Activated CD8-positive, alpha-beta T cell treated with anti-CD3 and anti-CD28 coated beads for 36 hours (primary cell): Measurements from ENCODE around the gene C1QTNF4. TPM values are rescaled to one million over a fixed set of nuclear protein-coding genes. Genes with fewer than 3 reads are reported as not detected.

Experiments used
- ATAC-seq: fragments of 200-7000 bp; cut with Tn5 transposase; one replicate; pipeline ENCODE4 v1.10.0; 2021; ENCODE audit warnings: mild to moderate bottlenecking, moderate library complexity
- CTCF ChIA-PET: fragments of 350-600 bp; sonication (Branson Sonifier 250); formaldehyde crosslinking; loops from one replicate; lab custom pipeline; 2021; ENCODE audit warnings: antibody characterized with exemption; lab: Charles Lee
- POLR2A ChIA-PET: fragments of 350-600 bp; sonication (Branson Sonifier 250); formaldehyde crosslinking; loops from one replicate; lab custom pipeline; 2021; ENCODE audit warnings: antibody characterized with exemption; lab: Charles Lee
- DNase-seq: peaks from one replicate; pipeline ENCODE4 v3.0.0-alpha.2; 2020
- H3K27ac Mint-ChIP-seq: one replicate; pipeline ENCODE4 v1.8.0; 2021; ENCODE audit warnings: mild to moderate bottlenecking, mixed read lengths
- H3K27me3 Mint-ChIP-seq: one replicate; pipeline ENCODE4 v1.8.0; 2021; ENCODE audit warnings: mixed read lengths
- H3K36me3 Mint-ChIP-seq: one replicate; pipeline ENCODE4 v1.8.0; 2021; ENCODE audit warnings: low read depth, mixed read lengths
- H3K4me1 Mint-ChIP-seq: one replicate; pipeline ENCODE4 v1.8.0; 2021; ENCODE audit warnings: low read depth, mixed read lengths
- H3K4me3 Mint-ChIP-seq: one replicate; pipeline ENCODE4 v1.8.0; 2021; ENCODE audit warnings: mild to moderate bottlenecking, moderate library complexity, mixed read lengths
- H3K9me3 Mint-ChIP-seq: one replicate; pipeline ENCODE4 v1.8.0; 2021; ENCODE audit warnings: mixed read lengths
- CTCF ChIP-seq: fragments of 200-600 bp; IDR thresholded peaks from one replicate; pipeline ENCODE4 v1.8.0; 2022; ENCODE audit warnings: antibody characterized with exemption, mild to moderate bottlenecking
- intact Hi-C: fragments of 100-400 bp; cut with micrococcal nuclease; formaldehyde crosslinking; loops from one replicate; pipeline ENCODE4 v1.10.0; 2022
- total RNA-seq, 2 experiments: library from RNA; stranded (reverse); gene quantifications; one replicate each; pipeline ENCODE4 v1.2.3, GENCODE V29; 2021

The C1QTNF4 gene
- total RNA-seq, 2 experiments from 2014 or later: 0.18 TPM; not detected in 1

GRCh38 chr11:47577460-47578041 is 16.7 kb downstream of the C1QTNF4 start:
- Mint-ChIP-seq H3K9me3 (no peaks in the 10 kb centered on the region), H3K27me3 (no peaks in the 10 kb centered on the region), H3K4me1 (peaks cover 36% of the 10 kb centered on the region), H3K36me3 (peaks cover 56% of the 10 kb centered on the region), H3K27ac (peak overlapping the region; percentile 98), H3K4me3 (peak overlapping the region; percentile 92)
- ChIA-PET CTCF (interaction anchor here (1.8 kb wide), 1 partner anchor 24 kb away, joined by 5 read pairs; no protein-coding TSS in a partner anchor), POLR2A (interaction anchor here (0.9 to 4.3 kb wide), 6 partner anchors 9 to 269 kb away, joined by 3 to 48 read pairs (median 5); partner anchors contain the start of genes CELF1, FNBP4, PSMC3 and PTPMT1)
- no peak for TF ChIP-seq CTCF
- DNase-seq (no peak), ATAC-seq (no peak)
- intact Hi-C loops: no loop called here

- no peak overlapping the region for H3K27ac Mint-ChIP-seq
- peaks cover 23% of the 10 kb centered on the region for H3K4me1 Mint-ChIP-seq
- ATAC-seq (no peak), DNase-seq (no peak)
- H3K9me3 Mint-ChIP-seq: no peaks in the 10 kb centered on the region
- POLR2A ChIA-PET: interaction anchor here (0.8 to 1.3 kb wide), 3 partner anchors 9 to 22 kb away, joined by 3 read pairs; no protein-coding TSS in a partner anchor
- H3K27me3 Mint-ChIP-seq: no peaks in the 10 kb centered on the region
- H3K4me3 Mint-ChIP-seq: no peak overlapping the region
- CTCF ChIA-PET: interaction anchor here (1.3 to 1.7 kb wide), 2 partner anchors 8 to 20 kb away, joined by 4 to 7 read pairs; partner anchors contain the start of genes CELF1 and PTPMT1
- peaks cover 44% of the 10 kb centered on the region for H3K36me3 Mint-ChIP-seq
- no peak for TF ChIP-seq CTCF
- intact Hi-C loops: no loop called here
Measured at GRCh38 chr11:47573321-47573720, 20.9 kb downstream of the C1QTNF4 start.

GRCh38 chr11:47572715-47573255 is 21.4 kb downstream of the C1QTNF4 start:
- peaks cover 22% of the 10 kb centered on the region for H3K4me1 Mint-ChIP-seq
- CTCF ChIA-PET: interaction anchor here (0.9 to 1.7 kb wide), 3 partner anchors 8 to 56 kb away, joined by 3 to 7 read pairs (median 3); partner anchors contain the start of gene PTPMT1
- no peak overlapping the region for H3K27ac Mint-ChIP-seq
- DNase-seq (no peak), ATAC-seq (no peak)
- POLR2A ChIA-PET: no interaction called here
- no peaks in the 10 kb centered on the region for H3K9me3 Mint-ChIP-seq
- intact Hi-C loops: no loop called here
- no peak for TF ChIP-seq CTCF
- peaks cover 45% of the 10 kb centered on the region for H3K36me3 Mint-ChIP-seq
- no peak overlapping the region for H3K4me3 Mint-ChIP-seq
- no peaks in the 10 kb centered on the region for H3K27me3 Mint-ChIP-seq

- no peaks in the 10 kb centered on the region for H3K9me3 Mint-ChIP-seq
- ATAC-seq (no peak), DNase-seq (no peak)
- no peaks in the 10 kb centered on the region for H3K27me3 Mint-ChIP-seq
- H3K4me1 Mint-ChIP-seq: peaks cover 16% of the 10 kb centered on the region
- no peak for TF ChIP-seq CTCF
- ChIA-PET POLR2A (no interaction called here), CTCF (interaction anchor here (0.9 to 1.6 kb wide), 2 partner anchors 20 to 55 kb away, joined by 3 read pairs; no protein-coding TSS in a partner anchor)
- no peak overlapping the region for H3K27ac Mint-ChIP-seq
- intact Hi-C loops: no loop called here
- H3K4me3 Mint-ChIP-seq: no peak overlapping the region
- H3K36me3 Mint-ChIP-seq: peaks cover 41% of the 10 kb centered on the region
Measured at GRCh38 chr11:47571895-47572294, 22.3 kb downstream of the C1QTNF4 start.

- ChIA-PET CTCF (interaction anchor here (1.6 kb wide), 1 partner anchor 19 kb away, joined by 3 read pairs; no protein-coding TSS in a partner anchor), POLR2A (interaction anchor here (0.9 kb wide), 1 partner anchor 10 kb away, joined by 4 read pairs; no protein-coding TSS in a partner anchor)
- H3K4me3 Mint-ChIP-seq: no peak overlapping the region
- intact Hi-C loops: no loop called here
- H3K9me3 Mint-ChIP-seq: no peaks in the 10 kb centered on the region
- ATAC-seq: no peak
- no peak for TF ChIP-seq CTCF
- DNase-seq: no peak
- peaks cover 37% of the 10 kb centered on the region for H3K36me3 Mint-ChIP-seq
- no peaks in the 10 kb centered on the region for H3K27me3 Mint-ChIP-seq
- peak overlapping the region; percentile 56 for H3K27ac Mint-ChIP-seq
- peaks cover 20% of the 10 kb centered on the region for H3K4me1 Mint-ChIP-seq
Measured at GRCh38 chr11:47571357-47571729, 22.9 kb downstream of the C1QTNF4 start.
